GM23338 (cell line): Measurements from ENCODE around the gene MAGOH. TPM values are rescaled to one million over a fixed set of nuclear protein-coding genes. Genes with fewer than 3 reads are reported as not detected.

Source experiments
- ATAC-seq: fragments of 200-7000 bp; cut with Tn5 transposase; 3 replicates; pipeline ENCODE4 v1.9.1; 2020
- DNase-seq: peaks from one replicate; pipeline ENCODE4 v3.0.0-alpha.2; 2015; ENCODE audit warnings: low spot score
- H2AFZ ChIP-seq: fragments of 200-600 bp; sonication (generic); 2 replicates; pipeline ENCODE4 v1.8.0; 2016; ENCODE audit warnings: antibody characterized with exemption, mild to moderate bottlenecking, moderate library complexity
- H3F3A ChIP-seq: fragments of 200-600 bp; sonication (generic); replicated peaks from 2 replicates; pipeline ENCODE4 v1.8.0; 2017; ENCODE audit warnings: antibody characterized with exemption, mixed run types, low read depth
- H3K27ac ChIP-seq: fragments of 200-600 bp; sonication (generic); 2 replicates; pipeline ENCODE4 v1.6.1; 2016; ENCODE audit warnings: low read depth
- H3K27me3 ChIP-seq: fragments of 200-600 bp; sonication (generic); 2 replicates; pipeline ENCODE4 v1.8.0; 2016; ENCODE audit warnings: mild to moderate bottlenecking, mixed run types, moderate library complexity; ENCODE audit not compliant: insufficient read depth
- H3K36me3 ChIP-seq: fragments of 200-600 bp; sonication (generic); 2 replicates; pipeline ENCODE4 v1.8.0; 2016; ENCODE audit warnings: mild to moderate bottlenecking; ENCODE audit not compliant: insufficient read depth
- H3K4me1 ChIP-seq: fragments of 200-600 bp; sonication (generic); 2 replicates; pipeline ENCODE4 v1.8.0; 2016; ENCODE audit warnings: mild to moderate bottlenecking, moderate library complexity; ENCODE audit not compliant: insufficient read depth
- H3K4me2 ChIP-seq: fragments of 200-600 bp; sonication (generic); 2 replicates; pipeline ENCODE4 v1.7.1; 2017; ENCODE audit warnings: mixed run types
- H3K4me3 ChIP-seq: fragments of 200-600 bp; sonication (generic); 2 replicates; pipeline ENCODE4 v1.6.1; 2016; ENCODE audit warnings: mixed run types
- H3K79me2 ChIP-seq: fragments of 200-600 bp; sonication (generic); replicated peaks from 2 replicates; pipeline ENCODE4 v1.8.0; 2017; ENCODE audit warnings: mild to moderate bottlenecking; ENCODE audit not compliant: insufficient read depth
- H3K9me2 ChIP-seq: fragments of 200-600 bp; sonication (generic); 2 replicates; pipeline ENCODE4 v1.8.0; 2017; ENCODE audit not compliant: insufficient read depth
- H4K20me1 ChIP-seq: fragments of 200-600 bp; sonication (generic); replicated peaks from 2 replicates; pipeline ENCODE4 v1.8.0; 2017; ENCODE audit warnings: mild to moderate bottlenecking; ENCODE audit not compliant: insufficient read depth
- H3K27ac Mint-ChIP-seq: 2 replicates; pipeline ENCODE4 v1.8.0; 2020; ENCODE audit warnings: inconsistent platforms, mild to moderate bottlenecking, moderate library complexity, mixed read lengths
- H3K27me3 Mint-ChIP-seq: 3 replicates; pipeline ENCODE4 v1.8.0; 2022; ENCODE audit warnings: low read depth, mild to moderate bottlenecking, moderate library complexity, mixed read lengths, inconsistent platforms; ENCODE audit not compliant: insufficient read depth, poor library complexity
- H3K36me3 Mint-ChIP-seq: 3 replicates; pipeline ENCODE4 v1.8.0; 2021; ENCODE audit warnings: low read depth, mild to moderate bottlenecking, inconsistent platforms, moderate library complexity, mixed read lengths
- H3K4me1 Mint-ChIP-seq: 3 replicates; pipeline ENCODE4 v1.8.0; 2020; ENCODE audit warnings: mild to moderate bottlenecking, inconsistent platforms, mixed read lengths
- H3K4me3 Mint-ChIP-seq: 3 replicates; pipeline ENCODE4 v1.8.0; 2021; ENCODE audit warnings: moderate library complexity, mild to moderate bottlenecking, inconsistent platforms, mixed read lengths
- H3K9me3 Mint-ChIP-seq: 3 replicates; pipeline ENCODE4 v1.8.0; 2020; ENCODE audit warnings: moderate library complexity, mild to moderate bottlenecking, inconsistent platforms, mixed read lengths
- CREB1 ChIP-seq: fragments of 250-450 bp; sonication (Bioruptor Pico); IDR thresholded peaks from 2 replicates; pipeline ENCODE4 v1.5.0; 2020; ENCODE audit warnings: low read depth, mild to moderate bottlenecking, moderate library complexity
- CTCF ChIP-seq, 2 experiments: fragments of 200-600 bp in 1 of 2; sonication (generic) in 1 of 2; conservative IDR thresholded peaks; 2 replicates each; pipeline versions ENCODE4 v1.5.1 to v1.6.1; 2016 to 2017; ENCODE audit warnings: antibody characterized with exemption in 2 of 2, low read depth in 2 of 2, mild to moderate bottlenecking in 2 of 2, moderate library complexity in 1 of 2
- JUNB ChIP-seq: IDR thresholded peaks from one replicate; pipeline ENCODE4 v1.6.1; 2016; ENCODE audit warnings: antibody characterized with exemption; ENCODE audit not compliant: unreplicated experiment
- ZNF114 ChIP-seq: fragments of 250-450 bp; sonication (Bioruptor Pico); IDR thresholded peaks from 2 replicates; pipeline ENCODE4 v1.5.0; 2020; ENCODE audit warnings: mild to moderate bottlenecking, moderate library complexity
- ZNF331 ChIP-seq: fragments of 250-450 bp; sonication (Bioruptor Pico); IDR thresholded peaks from 2 replicates; pipeline ENCODE4 v1.5.0; 2020; ENCODE audit warnings: low read depth, mild to moderate bottlenecking, moderate library complexity
- polyA plus RNA-seq: library from polyadenylated mRNA; unstranded; fragments of >200 nt; fragmentation: Nextera tagmentation; extraction: Ambion mirVana; gene quantifications from 2 replicates; pipeline ENCODE4 v1.2.1, GENCODE V29; 2016
- total RNA-seq: library from RNA; depleted of rRNA; stranded (reverse); fragments of >200 nt; shearing (Covaris generic); gene quantifications from 2 replicates; pipeline ENCODE4 v1.2.3, GENCODE V29; 2014
- TF ChIP-seq, protein P1 (sequence below): IDR thresholded peaks from one replicate; pipeline ENCODE4 v1.6.1; 2018; ENCODE audit warnings: antibody characterized with exemption; ENCODE audit not compliant: unreplicated experiment
- TF ChIP-seq, protein P2 (sequence below): fragments of 250-450 bp; sonication (Bioruptor Pico); IDR thresholded peaks from 2 replicates; pipeline ENCODE4 v1.5.0; 2020; ENCODE audit warnings: mild to moderate bottlenecking, moderate library complexity

Gene MAGOH
- total and polyA plus RNA-seq, 2 experiments from 2014 or later, result 79.3 to 185 TPM

DNA sequence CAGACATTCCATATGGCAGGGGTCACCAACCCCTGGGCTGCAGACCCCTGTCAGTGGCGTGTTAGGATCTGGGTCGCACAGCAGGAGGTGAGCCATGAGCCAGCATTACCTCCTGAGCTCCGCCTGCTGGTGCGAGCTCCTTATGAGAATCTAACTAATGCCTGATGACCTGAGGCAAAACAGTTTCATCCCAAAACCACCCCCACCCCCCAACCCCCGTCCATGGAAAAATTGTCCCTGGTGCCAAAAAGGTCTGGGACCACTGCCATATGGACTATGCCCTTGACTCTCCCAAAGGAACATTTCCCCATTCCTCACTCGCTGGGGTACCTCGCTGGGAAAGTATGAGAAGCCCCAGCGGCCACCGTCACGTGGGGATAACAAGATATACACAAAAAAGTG lies 48.1 kb downstream of the MAGOH start:
- no peaks in the 10 kb centered on the region for H3K9me2 ChIP-seq
- H3K4me1 Mint-ChIP-seq, result peaks cover 8% of the 10 kb centered on the region; the same call in 2 of the 3 replicates
- H2AFZ ChIP-seq, result no peak overlapping the region
- no peaks in the 10 kb centered on the region for H3K36me3 ChIP-seq
- H3K27me3 ChIP-seq, result no peaks in the 10 kb centered on the region
- no peak overlapping the region for H3K27ac Mint-ChIP-seq
- H3K4me3 ChIP-seq, result no peak overlapping the region
- peak; percentile 17 to 33; a peak in 2 of 4 replicates for TF ChIP-seq CTCF (conservative IDR thresholded peaks at IDR 0.05; ENCODE audit: low read depth in 2 of 2)
- TF ChIP-seq, protein P1, sequence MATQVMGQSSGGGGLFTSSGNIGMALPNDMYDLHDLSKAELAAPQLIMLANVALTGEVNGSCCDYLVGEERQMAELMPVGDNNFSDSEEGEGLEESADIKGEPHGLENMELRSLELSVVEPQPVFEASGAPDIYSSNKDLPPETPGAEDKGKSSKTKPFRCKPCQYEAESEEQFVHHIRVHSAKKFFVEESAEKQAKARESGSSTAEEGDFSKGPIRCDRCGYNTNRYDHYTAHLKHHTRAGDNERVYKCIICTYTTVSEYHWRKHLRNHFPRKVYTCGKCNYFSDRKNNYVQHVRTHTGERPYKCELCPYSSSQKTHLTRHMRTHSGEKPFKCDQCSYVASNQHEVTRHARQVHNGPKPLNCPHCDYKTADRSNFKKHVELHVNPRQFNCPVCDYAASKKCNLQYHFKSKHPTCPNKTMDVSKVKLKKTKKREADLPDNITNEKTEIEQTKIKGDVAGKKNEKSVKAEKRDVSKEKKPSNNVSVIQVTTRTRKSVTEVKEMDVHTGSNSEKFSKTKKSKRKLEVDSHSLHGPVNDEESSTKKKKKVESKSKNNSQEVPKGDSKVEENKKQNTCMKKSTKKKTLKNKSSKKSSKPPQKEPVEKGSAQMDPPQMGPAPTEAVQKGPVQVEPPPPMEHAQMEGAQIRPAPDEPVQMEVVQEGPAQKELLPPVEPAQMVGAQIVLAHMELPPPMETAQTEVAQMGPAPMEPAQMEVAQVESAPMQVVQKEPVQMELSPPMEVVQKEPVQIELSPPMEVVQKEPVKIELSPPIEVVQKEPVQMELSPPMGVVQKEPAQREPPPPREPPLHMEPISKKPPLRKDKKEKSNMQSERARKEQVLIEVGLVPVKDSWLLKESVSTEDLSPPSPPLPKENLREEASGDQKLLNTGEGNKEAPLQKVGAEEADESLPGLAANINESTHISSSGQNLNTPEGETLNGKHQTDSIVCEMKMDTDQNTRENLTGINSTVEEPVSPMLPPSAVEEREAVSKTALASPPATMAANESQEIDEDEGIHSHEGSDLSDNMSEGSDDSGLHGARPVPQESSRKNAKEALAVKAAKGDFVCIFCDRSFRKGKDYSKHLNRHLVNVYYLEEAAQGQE, result no peak
- peaks cover 5% of the 10 kb centered on the region for H3K27me3 Mint-ChIP-seq
- H3K4me1 ChIP-seq, result 0 out of 2 replicates have a peak, but pooled peaks cover under 1% of the 10 kb centered on the region
- no peaks in the 10 kb centered on the region for H4K20me1 ChIP-seq
- H3K9me3 Mint-ChIP-seq, result no peaks in the 10 kb centered on the region; the same call in 2 of the 3 replicates
- no peaks in the 10 kb centered on the region for H3K36me3 Mint-ChIP-seq
- no peak overlapping the region for H3K27ac ChIP-seq
- ATAC-seq, result peak; percentile 74
- no peaks in the 10 kb centered on the region for H3F3A ChIP-seq
- no peak overlapping the region for H3K4me2 ChIP-seq
- peak; percentile 47 for DNase-seq
- H3K4me3 Mint-ChIP-seq, result no peak overlapping the region
- H3K79me2 ChIP-seq, result no peaks in the 10 kb centered on the region

DNA sequence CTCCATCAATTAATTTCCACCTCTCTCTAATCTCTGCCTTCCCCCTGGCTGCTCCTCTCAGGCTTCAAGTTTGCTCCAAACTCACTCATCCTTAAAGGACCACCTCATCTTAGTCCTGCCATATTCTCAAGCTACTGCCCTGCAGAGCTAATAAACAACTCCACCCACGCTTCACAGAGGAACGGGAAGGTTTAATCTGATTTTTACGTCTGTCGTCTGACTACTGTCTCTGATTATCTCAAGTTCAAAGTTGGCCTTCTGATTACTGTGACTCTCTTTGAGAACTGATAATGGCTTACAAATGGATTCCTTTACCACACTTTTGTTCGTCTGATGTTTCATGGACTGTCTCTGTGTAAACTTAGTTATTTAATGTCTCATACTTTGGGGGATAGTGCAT lies 49.3 kb downstream of the MAGOH start:
- no peaks in the 10 kb centered on the region for H3K36me3 Mint-ChIP-seq
- no peak for DNase-seq
- no peak for ATAC-seq

More for the DNA sequence above, 49.3 kb downstream of the MAGOH start:
- Mint-ChIP-seq H3K27ac (no peak overlapping the region), H3K4me3 (no peak overlapping the region), H3K4me1 (peaks cover 8% of the 10 kb centered on the region; the same call in 2 of the 3 replicates), H3K27me3 (peaks cover 2% of the 10 kb centered on the region), H3K9me3 (no peaks in the 10 kb centered on the region; the same call in 2 of the 3 replicates)
- H3K4me1 ChIP-seq, result no peaks in the 10 kb centered on the region
- H3F3A ChIP-seq, result no peaks in the 10 kb centered on the region
- H3K4me2 ChIP-seq, result no peak overlapping the region
- H3K27me3 ChIP-seq, result no peaks in the 10 kb centered on the region
- H3K79me2 ChIP-seq, result no peaks in the 10 kb centered on the region
- no peak overlapping the region for H3K27ac ChIP-seq
- TF ChIP-seq JUNB (no peak), CREB1 (CRISPR knock-in tag) (no peak), CTCF (conservative IDR thresholded peaks at IDR 0.05; ENCODE audit: low read depth in 2 of 2) (no peak), ZNF114 (CRISPR knock-in tag) (no peak), ZNF331 (CRISPR knock-in tag) (no peak)
- TF ChIP-seq, protein P2, sequence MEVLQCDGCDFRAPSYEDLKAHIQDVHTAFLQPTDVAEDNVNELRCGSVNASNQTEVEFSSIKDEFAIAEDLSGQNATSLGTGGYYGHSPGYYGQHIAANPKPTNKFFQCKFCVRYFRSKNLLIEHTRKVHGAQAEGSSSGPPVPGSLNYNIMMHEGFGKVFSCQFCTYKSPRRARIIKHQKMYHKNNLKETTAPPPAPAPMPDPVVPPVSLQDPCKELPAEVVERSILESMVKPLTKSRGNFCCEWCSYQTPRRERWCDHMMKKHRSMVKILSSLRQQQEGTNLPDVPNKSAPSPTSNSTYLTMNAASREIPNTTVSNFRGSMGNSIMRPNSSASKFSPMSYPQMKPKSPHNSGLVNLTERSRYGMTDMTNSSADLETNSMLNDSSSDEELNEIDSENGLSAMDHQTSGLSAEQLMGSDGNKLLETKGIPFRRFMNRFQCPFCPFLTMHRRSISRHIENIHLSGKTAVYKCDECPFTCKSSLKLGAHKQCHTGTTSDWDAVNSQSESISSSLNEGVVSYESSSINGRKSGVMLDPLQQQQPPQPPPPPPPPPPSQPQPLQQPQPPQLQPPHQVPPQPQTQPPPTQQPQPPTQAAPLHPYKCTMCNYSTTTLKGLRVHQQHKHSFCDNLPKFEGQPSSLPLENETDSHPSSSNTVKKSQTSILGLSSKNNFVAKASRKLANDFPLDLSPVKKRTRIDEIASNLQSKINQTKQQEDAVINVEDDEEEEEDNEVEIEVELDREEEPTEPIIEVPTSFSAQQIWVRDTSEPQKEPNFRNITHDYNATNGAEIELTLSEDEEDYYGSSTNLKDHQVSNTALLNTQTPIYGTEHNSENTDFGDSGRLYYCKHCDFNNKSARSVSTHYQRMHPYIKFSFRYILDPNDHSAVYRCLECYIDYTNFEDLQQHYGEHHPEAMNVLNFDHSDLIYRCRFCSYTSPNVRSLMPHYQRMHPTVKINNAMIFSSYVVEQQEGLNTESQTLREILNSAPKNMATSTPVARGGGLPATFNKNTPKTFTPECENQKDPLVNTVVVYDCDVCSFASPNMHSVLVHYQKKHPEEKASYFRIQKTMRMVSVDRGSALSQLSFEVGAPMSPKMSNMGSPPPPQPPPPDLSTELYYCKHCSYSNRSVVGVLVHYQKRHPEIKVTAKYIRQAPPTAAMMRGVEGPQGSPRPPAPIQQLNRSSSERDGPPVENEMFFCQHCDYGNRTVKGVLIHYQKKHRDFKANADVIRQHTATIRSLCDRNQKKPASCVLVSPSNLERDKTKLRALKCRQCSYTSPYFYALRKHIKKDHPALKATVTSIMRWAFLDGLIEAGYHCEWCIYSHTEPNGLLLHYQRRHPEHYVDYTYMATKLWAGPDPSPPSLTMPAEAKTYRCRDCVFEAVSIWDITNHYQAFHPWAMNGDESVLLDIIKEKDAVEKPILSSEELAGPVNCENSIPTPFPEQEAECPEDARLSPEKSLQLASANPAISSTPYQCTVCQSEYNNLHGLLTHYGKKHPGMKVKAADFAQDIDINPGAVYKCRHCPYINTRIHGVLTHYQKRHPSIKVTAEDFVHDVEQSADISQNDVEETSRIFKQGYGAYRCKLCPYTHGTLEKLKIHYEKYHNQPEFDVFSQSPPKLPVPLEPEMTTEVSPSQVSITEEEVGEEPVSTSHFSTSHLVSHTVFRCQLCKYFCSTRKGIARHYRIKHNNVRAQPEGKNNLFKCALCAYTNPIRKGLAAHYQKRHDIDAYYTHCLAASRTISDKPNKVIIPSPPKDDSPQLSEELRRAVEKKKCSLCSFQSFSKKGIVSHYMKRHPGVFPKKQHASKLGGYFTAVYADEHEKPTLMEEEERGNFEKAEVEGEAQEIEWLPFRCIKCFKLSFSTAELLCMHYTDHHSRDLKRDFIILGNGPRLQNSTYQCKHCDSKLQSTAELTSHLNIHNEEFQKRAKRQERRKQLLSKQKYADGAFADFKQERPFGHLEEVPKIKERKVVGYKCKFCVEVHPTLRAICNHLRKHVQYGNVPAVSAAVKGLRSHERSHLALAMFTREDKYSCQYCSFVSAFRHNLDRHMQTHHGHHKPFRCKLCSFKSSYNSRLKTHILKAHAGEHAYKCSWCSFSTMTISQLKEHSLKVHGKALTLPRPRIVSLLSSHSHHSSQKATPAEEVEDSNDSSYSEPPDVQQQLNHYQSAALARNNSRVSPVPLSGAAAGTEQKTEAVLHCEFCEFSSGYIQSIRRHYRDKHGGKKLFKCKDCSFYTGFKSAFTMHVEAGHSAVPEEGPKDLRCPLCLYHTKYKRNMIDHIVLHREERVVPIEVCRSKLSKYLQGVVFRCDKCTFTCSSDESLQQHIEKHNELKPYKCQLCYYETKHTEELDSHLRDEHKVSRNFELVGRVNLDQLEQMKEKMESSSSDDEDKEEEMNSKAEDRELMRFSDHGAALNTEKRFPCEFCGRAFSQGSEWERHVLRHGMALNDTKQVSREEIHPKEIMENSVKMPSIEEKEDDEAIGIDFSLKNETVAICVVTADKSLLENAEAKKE (CRISPR knock-in tag), result no peak
- no peaks in the 10 kb centered on the region for H3K36me3 ChIP-seq
- H3K4me3 ChIP-seq, result no peak overlapping the region
- no peaks in the 10 kb centered on the region for H4K20me1 ChIP-seq
- H2AFZ ChIP-seq, result no peak overlapping the region
- no peaks in the 10 kb centered on the region for H3K9me2 ChIP-seq
